GM12801 (cell line): ENCODE data around the gene ADCY2.

Source experiments
- CTCF ChIP-seq: IDR thresholded peaks from one replicate; pipeline ENCODE4 v1.5.1; 2011; ENCODE audit warnings: control low read depth; ENCODE audit not compliant: insufficient read length; ENCODE audit errors: extremely low read depth

The ADCY2 gene

DNA sequence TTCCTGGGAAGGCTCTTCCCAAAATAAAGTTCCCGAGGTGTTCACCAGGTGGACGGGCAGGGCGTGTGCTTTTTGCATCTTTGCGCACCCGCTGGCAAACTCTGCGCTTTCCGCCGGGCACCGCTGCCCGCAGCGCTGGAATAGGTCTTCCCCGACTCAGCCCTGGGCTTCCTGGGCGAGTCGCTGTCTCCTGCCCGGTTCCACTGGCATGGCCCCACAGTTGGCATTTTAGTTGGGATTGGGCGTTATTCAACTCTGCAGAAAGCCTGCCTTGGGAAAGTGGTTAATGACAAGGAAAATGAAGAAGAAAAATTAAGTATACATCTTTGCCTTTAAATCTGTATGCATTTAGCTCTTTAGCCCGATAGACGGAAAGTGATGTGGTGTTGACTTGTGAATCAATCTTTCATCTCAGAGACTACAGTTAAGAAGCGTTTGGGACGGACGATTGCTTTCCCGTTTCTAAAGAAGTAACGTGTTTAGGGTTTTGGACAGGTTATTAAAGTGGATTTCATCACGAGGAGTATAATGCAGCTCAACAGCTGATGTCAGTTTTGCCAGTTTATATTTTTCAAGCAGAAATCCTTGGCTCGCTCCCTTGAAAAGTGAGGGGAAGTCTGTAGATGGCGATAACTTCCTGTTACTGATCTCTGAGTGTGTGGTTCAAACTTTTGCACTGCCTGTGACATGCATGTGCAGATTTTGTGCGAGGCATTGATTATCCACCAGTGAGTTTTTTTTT lies 946 bp downstream of the ADCY2 start:
- TF ChIP-seq CTCF = no peak

GRCh38 chr5:7397937-7398336 lies 2.0 kb downstream of the ADCY2 start:
- no peak for TF ChIP-seq CTCF

DNA sequence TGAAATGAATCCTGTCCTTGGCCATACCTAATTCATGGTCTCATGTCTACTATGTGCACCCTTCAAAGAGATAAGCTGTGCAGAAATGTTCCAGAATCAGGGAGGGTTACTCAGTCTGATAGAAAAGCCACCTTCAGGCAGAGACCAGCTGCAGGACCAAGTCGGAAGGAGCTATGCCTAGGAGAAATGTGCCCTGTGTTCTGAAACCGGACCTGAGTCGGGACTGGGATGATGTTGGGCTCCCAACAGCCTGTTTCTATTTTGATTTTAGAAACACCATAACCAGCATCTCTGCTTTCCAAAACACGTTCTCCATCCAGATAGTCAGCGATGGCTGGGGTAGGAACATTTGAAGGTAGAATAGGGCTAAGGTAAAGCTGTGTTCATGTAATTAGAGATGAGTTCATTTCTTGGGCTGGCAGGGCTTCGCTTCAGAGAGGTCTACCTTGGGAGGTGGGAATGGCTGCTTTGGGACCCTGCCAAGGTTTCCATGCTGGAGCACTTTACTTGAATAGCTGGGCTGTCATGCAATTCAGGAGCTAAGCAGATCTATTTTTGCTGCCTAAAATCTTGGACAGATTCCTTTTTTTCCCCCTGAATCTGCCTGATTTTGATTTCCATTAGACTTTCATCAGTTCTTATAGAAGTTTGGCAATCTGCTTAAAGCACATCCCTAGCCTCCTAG lies 2.8 kb downstream of the ADCY2 start:
- TF ChIP-seq CTCF = no peak

DNA sequence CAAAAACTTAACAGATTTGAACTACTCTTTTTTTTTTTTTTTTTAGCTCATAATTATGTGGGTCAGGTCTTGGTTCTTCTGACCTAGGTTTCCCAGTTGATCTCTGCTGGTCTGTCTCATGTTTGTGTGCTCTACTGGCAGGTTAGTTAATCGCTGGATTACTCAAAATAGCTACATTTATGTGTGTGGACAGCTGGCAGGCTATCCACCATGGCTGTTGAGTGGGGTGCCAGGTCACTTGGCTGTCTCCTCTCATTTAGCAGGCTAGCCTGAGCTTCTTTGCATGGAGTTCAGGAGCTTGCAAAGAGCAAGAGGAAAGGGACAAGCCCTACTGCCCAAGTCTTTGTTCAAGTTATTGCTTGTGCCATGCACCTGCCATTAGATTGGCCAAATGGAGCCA lies 9.3 kb downstream of the ADCY2 start:
- no peak for TF ChIP-seq CTCF

- TF ChIP-seq CTCF = no peak
These were observed 15.1 kb downstream of the ADCY2 start for GRCh38 chr5:7410936-7411511.

- TF ChIP-seq CTCF = no peak
These were observed 16.5 kb downstream of the ADCY2 start for GRCh38 chr5:7412409-7412808.

GRCh38 chr5:7415123-7415522 lies 19.2 kb downstream of the ADCY2 start:
- no peak for TF ChIP-seq CTCF
